T-helper 1 cell treated with Interleukin-12 subunit alpha and Interleukin-12 subunit beta and Interleukin-4 antibody, amounts not matched to agents 30 μg/mL and 1 μg/mL, for 36 hours (primary cell): ENCODE measurements around the gene HS2ST1.

Source experiments
- H3K27ac Mint-ChIP-seq: one replicate; pipeline ENCODE4 v1.8.0; 2021; ENCODE audit warnings: mild to moderate bottlenecking, mixed read lengths
- H3K27me3 Mint-ChIP-seq: one replicate; pipeline ENCODE4 v1.8.0; 2021; ENCODE audit warnings: low read depth, mixed read lengths
- H3K36me3 Mint-ChIP-seq: one replicate; pipeline ENCODE4 v1.8.0; 2021; ENCODE audit warnings: low read depth, mixed read lengths
- H3K4me1 Mint-ChIP-seq: one replicate; pipeline ENCODE4 v1.8.0; 2021; ENCODE audit warnings: low read depth, mixed read lengths
- H3K4me3 Mint-ChIP-seq: one replicate; pipeline ENCODE4 v1.8.0; 2021; ENCODE audit warnings: mild to moderate bottlenecking, moderate library complexity, mixed read lengths
- H3K9me3 Mint-ChIP-seq: one replicate; pipeline ENCODE4 v1.8.0; 2021; ENCODE audit warnings: mixed read lengths

The HS2ST1 gene

DNA sequence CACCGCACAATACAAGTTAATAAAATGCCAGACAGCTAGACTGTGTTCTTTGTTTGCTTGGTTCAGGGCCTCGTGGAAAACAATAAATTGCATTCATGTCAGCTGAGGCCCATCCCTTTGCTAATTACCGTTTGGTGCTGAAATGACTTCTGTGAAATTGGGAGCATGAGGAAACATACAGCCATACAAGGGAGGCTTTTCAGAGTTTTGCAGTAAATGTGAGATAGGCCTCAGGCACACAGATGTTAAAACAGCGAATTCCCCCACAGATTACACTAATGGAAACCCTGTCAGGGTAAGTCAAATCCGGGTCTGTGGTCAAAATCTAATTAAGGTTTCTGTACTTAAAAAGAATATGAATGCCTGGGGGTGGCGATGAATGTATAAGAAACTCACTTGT is 240.7 kb downstream of the HS2ST1 start:
- Mint-ChIP-seq H3K4me3 (no peak overlapping the region), H3K4me1 (peaks cover 13% of the 10 kb centered on the region), H3K27me3 (peaks cover 23% of the 10 kb centered on the region), H3K36me3 (no peaks in the 10 kb centered on the region), H3K27ac (no peak overlapping the region), H3K9me3 (no peaks in the 10 kb centered on the region)

DNA sequence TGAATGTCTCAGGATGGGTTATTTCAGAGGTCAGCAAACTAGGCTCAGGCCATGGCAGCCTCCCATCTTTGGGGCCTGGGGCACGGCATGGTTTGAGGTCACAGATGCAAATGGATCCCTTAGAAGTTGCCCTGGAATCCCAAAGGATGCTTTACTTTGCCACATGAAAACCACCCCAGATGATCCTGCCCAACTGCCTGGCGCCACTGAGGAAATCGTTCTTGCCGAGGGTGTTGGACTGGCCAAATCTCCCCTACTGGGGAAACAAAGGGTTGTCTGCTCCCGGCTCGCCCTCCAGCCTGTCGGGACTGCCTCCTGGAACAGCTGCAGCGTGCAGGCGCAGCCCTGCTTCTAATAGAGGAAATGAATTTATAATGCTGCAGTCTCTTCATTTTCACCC is 241.2 kb downstream of the HS2ST1 start:
- H3K4me1 Mint-ChIP-seq = peaks cover 13% of the 10 kb centered on the region
- peaks cover 23% of the 10 kb centered on the region for H3K27me3 Mint-ChIP-seq
- no peaks in the 10 kb centered on the region for H3K9me3 Mint-ChIP-seq
- no peak overlapping the region for H3K27ac Mint-ChIP-seq
- H3K36me3 Mint-ChIP-seq = no peaks in the 10 kb centered on the region
- no peak overlapping the region for H3K4me3 Mint-ChIP-seq

DNA sequence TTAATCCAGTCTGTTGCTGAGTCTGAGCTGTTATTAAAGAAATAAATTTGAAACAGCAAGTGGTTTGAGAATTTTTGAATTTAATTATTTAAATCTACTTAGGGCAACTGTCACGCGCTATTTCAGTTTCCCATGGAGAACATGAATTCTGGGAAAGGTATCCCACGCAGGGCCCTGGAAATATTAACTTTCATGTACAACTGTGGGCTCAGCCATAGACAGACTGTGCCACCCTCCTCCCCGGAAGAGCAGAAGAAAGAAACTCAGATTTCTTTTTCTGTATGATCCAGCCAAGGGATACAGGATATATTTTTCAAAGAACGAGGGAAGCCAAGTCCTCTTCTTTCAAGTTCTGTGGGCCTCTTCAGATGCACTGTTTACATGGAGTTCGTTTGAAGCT is 241.7 kb downstream of the HS2ST1 start:
- Mint-ChIP-seq H3K27me3 (peaks cover 18% of the 10 kb centered on the region), H3K27ac (no peak overlapping the region), H3K9me3 (no peaks in the 10 kb centered on the region), H3K4me3 (no peak overlapping the region), H3K4me1 (peaks cover 12% of the 10 kb centered on the region), H3K36me3 (no peaks in the 10 kb centered on the region)

DNA sequence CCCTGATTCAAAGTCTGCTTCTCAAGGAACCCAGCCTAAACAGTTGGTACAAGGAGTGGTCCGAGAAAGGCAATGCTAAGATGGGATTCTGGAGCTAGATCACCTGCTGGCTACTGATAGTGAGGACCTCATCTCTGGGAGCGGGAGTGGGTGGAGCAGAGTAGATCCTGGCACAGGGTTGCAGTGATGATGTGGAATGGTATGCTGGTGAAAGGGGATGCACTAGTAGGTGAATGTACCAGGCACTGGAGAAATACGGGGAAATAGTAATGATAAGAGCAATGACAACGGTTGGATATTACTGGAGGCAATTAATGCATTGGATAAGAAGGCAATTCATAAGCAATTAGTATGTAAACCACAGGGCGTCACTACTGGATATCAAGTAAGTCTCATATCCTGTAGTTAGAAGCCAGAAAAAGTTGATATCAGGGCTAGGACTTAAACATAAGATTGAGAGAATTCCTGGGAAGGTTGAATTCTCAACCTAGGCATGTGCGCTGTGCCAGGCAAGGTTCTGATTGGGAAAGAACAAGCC is 245.0 kb downstream of the HS2ST1 start:
- H3K4me3 Mint-ChIP-seq = no peak overlapping the region
- no peaks in the 10 kb centered on the region for H3K4me1 Mint-ChIP-seq

More for the DNA sequence above, 245.0 kb downstream of the HS2ST1 start:
- no peak overlapping the region for H3K27ac Mint-ChIP-seq
- H3K9me3 Mint-ChIP-seq = no peaks in the 10 kb centered on the region
- no peaks in the 10 kb centered on the region for H3K27me3 Mint-ChIP-seq
- no peaks in the 10 kb centered on the region for H3K36me3 Mint-ChIP-seq
